ENCODE data around the gene ITPR3.

The ITPR3 gene

GRCh38 chr6:33586108-33586640, 34.9 kb upstream of the ITPR3 start:
- no peak for TF ChIP-seq ZFX (IDR thresholded peaks at IDR 0.05)
- TF ChIP-seq, protein P1, sequence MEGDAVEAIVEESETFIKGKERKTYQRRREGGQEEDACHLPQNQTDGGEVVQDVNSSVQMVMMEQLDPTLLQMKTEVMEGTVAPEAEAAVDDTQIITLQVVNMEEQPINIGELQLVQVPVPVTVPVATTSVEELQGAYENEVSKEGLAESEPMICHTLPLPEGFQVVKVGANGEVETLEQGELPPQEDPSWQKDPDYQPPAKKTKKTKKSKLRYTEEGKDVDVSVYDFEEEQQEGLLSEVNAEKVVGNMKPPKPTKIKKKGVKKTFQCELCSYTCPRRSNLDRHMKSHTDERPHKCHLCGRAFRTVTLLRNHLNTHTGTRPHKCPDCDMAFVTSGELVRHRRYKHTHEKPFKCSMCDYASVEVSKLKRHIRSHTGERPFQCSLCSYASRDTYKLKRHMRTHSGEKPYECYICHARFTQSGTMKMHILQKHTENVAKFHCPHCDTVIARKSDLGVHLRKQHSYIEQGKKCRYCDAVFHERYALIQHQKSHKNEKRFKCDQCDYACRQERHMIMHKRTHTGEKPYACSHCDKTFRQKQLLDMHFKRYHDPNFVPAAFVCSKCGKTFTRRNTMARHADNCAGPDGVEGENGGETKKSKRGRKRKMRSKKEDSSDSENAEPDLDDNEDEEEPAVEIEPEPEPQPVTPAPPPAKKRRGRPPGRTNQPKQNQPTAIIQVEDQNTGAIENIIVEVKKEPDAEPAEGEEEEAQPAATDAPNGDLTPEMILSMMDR (conservative IDR thresholded peaks at IDR 0.05) = no peak
- no peak overlapping the region for H3K27ac ChIP-seq

GRCh38 chr6:33587529-33587928, 33.6 kb upstream of the ITPR3 start:
- no peak overlapping the region for H3K27ac ChIP-seq
- TF ChIP-seq ZFX (IDR thresholded peaks at IDR 0.05) = no peak
- TF ChIP-seq, protein P1 (conservative IDR thresholded peaks at IDR 0.05) = no peak

DNA sequence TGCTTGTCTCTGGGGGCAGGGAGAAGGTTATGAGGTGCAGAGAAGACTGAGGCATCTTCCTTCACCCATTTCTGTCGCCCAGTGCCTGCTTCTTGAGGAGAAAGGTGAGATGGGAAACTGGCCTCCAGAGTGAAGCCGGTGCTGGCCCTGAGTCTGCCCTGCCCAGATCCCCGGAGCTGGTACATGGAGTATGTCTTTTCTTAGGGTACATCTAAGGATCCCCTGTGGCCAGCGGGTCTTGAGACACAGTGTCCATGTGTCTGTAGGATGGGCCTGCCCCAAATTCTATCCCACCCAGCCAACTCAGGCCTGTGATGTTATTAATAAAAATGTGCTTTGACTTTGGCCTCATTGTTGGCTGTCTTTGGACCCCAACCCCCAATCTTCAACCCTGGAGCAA, 32.2 kb upstream of the ITPR3 start:
- TF ChIP-seq ZFX (IDR thresholded peaks at IDR 0.05) = no peak
- TF ChIP-seq, protein P1 (conservative IDR thresholded peaks at IDR 0.05) = no peak
- no peak overlapping the region for H3K27ac ChIP-seq

GRCh38 chr6:33589392-33589730, 31.8 kb upstream of the ITPR3 start:
- no peak for TF ChIP-seq ZFX (IDR thresholded peaks at IDR 0.05)
- TF ChIP-seq, protein P1 (conservative IDR thresholded peaks at IDR 0.05) = no peak
- no peak overlapping the region for H3K27ac ChIP-seq

DNA sequence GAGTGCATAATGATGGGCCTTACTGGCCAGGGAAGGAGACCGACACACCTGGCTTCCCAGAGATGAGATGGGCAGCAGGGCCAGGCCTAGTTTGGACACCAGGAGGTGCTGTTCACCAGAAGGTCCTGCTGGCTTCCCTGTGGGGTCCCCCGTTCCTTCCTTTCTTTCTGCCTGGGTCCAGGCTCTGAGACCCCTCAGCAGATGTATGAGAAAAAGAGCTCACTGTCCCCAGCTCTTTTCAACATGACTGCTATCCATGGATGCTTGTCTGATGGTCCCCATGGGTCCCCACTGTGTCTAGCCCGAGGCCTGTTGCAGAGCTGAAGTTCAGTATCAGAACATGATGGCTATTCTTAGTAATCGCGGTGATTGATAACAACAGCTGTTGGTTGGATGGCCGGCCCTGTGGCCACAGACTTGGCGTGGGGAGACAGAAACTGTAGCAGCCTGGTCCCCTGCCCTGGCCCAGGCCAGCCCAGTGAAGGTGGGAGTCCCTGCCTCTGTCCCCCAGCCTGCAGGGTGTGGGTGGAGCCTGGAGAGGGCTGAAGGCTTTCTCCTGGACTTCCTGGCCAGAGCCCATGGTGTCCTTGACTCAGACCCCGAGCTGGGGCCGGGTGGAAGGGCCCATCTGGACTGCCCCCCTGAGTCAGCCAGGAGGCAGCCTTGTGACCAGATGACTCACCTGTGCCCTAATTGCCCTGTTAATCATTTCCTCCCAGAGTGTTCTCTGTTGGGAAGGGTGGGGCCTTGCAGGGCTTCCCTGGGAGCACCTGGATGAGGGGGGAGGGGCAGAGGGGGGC, 31.2 kb upstream of the ITPR3 start:
- no peak overlapping the region for H3K27ac ChIP-seq
- TF ChIP-seq ZFX (IDR thresholded peaks at IDR 0.05) = no peak
- TF ChIP-seq, protein P1 (conservative IDR thresholded peaks at IDR 0.05) = peak; percentile 84; the same call in 1 of the 2 replicates

DNA sequence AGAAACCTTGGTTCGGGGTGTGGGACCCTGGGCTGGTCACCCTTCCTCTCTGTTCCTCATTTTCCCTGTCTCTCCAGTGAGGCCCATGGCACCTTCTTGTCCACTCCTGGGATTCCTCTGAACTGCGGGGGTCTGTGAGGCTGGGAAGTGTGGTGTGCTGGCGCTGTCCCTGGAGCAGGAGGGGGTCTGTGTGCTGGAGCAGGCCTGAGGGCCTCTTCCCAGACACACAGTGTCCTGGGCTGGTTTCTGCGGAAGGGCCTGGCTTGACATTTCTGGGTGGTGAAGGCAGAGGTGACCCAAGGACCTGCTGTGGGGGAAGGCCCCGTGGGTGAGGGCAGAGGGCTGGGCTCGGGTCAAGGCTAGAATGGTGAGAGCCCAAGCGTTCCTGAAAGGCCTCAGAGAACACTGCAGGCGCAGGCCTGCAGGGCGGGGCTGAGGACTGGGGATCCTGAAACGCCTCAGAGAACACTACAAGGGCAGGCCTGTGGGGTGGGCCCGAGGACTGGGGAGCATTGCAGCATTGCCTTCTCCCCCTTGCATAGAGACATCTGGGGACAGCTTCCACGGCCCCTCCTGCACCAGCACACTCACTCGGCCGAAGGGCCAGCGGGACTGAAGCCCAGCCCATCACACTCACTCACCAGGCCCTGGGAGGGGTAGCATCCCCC, 30.5 kb upstream of the ITPR3 start:
- H3K27ac ChIP-seq = no peak overlapping the region
- TF ChIP-seq ZFX (IDR thresholded peaks at IDR 0.05) = no peak
- TF ChIP-seq, protein P1 (conservative IDR thresholded peaks at IDR 0.05) = no peak

- no peak for TF ChIP-seq ZFX (IDR thresholded peaks at IDR 0.05)
- TF ChIP-seq, protein P1 (conservative IDR thresholded peaks at IDR 0.05) = no peak
- H3K27ac ChIP-seq = no peak overlapping the region
Observed at GRCh38 chr6:33591424-33592032, 29.6 kb upstream of the ITPR3 start.

All from C4-2B (cell line).